GM12875 (cell line): Measurements from ENCODE around the gene DDX59.

Experiments used
- H3K4me3 ChIP-seq: one replicate; pipeline ENCODE4 v1.5.1; 2011; ENCODE audit warnings: low read depth, low read length, control low read depth
- CTCF ChIP-seq: IDR thresholded peaks from 2 replicates; pipeline ENCODE4 v1.5.1; 2011; ENCODE audit warnings: low read depth, mild to moderate bottlenecking, control low read depth, inconsistent platforms, low read length, moderate library complexity, borderline replicate concordance; ENCODE audit not compliant: insufficient read depth

Gene DDX59

GRCh38 chr1:200706111-200706814 is 36.6 kb upstream of the DDX59 start:
- no peak for TF ChIP-seq CTCF
- H3K4me3 ChIP-seq = no peak overlapping the region

- no peak overlapping the region for H3K4me3 ChIP-seq
- TF ChIP-seq CTCF = no peak
Observed at GRCh38 chr1:200704986-200705500, 35.3 kb upstream of the DDX59 start.

- H3K4me3 ChIP-seq = no peak overlapping the region
- TF ChIP-seq CTCF = no peak
Observed at GRCh38 chr1:200699871-200700270, 30.2 kb upstream of the DDX59 start.

- no peak overlapping the region for H3K4me3 ChIP-seq
- TF ChIP-seq CTCF = no peak
Observed at GRCh38 chr1:200694738-200695137, 25.0 kb upstream of the DDX59 start.

GRCh38 chr1:200693327-200693726 is 23.6 kb upstream of the DDX59 start:
- H3K4me3 ChIP-seq = no peak overlapping the region
- no peak for TF ChIP-seq CTCF

GRCh38 chr1:200692316-200692715 is 22.6 kb upstream of the DDX59 start:
- H3K4me3 ChIP-seq = no peak overlapping the region
- no peak for TF ChIP-seq CTCF

GRCh38 chr1:200686620-200687019 is 16.9 kb upstream of the DDX59 start:
- TF ChIP-seq CTCF = no peak
- no peak overlapping the region for H3K4me3 ChIP-seq
